ENCODE results near the gene LBR.

The LBR gene

GRCh38 chr1:225471109-225471452 lies 43.2 kb upstream of the LBR start:
- H3K4me3 ChIP-seq (ENCODE audit: insufficient read depth, low read depth, low read length) = no peak overlapping the region
- no peak overlapping the region for H3K27ac ChIP-seq (ENCODE audit: insufficient read depth, low read depth, low read length, poor library complexity, severe bottlenecking)
- no peaks in the 10 kb centered on the region for H3K27me3 ChIP-seq (ENCODE audit: control insufficient read depth, insufficient read depth, low read length, poor library complexity, severe bottlenecking)
- no peaks in the 10 kb centered on the region for H3K36me3 ChIP-seq (ENCODE audit: control insufficient read depth, insufficient read depth, low read length)
- no peaks in the 10 kb centered on the region for H3K4me1 ChIP-seq (ENCODE audit: control insufficient read depth, insufficient read depth, low read length)
- H3K9me3 ChIP-seq (ENCODE audit: control insufficient read depth, low read length) = no peaks in the 10 kb centered on the region
- WGBS, 2 experiments = 75 to 77% methylated on average over 8 of the region's 8 CpGs

- Histone ChIP-seq H3K27ac (ENCODE audit: insufficient read depth, low read depth, low read length, poor library complexity, severe bottlenecking) (no peak overlapping the region), H3K4me3 (ENCODE audit: insufficient read depth, low read depth, low read length) (no peak overlapping the region), H3K4me1 (ENCODE audit: control insufficient read depth, insufficient read depth, low read length) (no peaks in the 10 kb centered on the region), H3K36me3 (ENCODE audit: control insufficient read depth, insufficient read depth, low read length) (no peaks in the 10 kb centered on the region), H3K9me3 (ENCODE audit: control insufficient read depth, low read length) (no peaks in the 10 kb centered on the region), H3K27me3 (ENCODE audit: control insufficient read depth, insufficient read depth, low read length, poor library complexity, severe bottlenecking) (no peaks in the 10 kb centered on the region)
- 90% methylated on average over 25 of the region's 25 CpGs for WGBS, 2 experiments
Observed at GRCh38 chr1:225470211-225471108, 42.6 kb upstream of the LBR start.

- Histone ChIP-seq H3K27ac (ENCODE audit: insufficient read depth, low read depth, low read length, poor library complexity, severe bottlenecking) (no peak overlapping the region), H3K27me3 (ENCODE audit: control insufficient read depth, insufficient read depth, low read length, poor library complexity, severe bottlenecking) (no peaks in the 10 kb centered on the region), H3K4me1 (ENCODE audit: control insufficient read depth, insufficient read depth, low read length) (peaks cover 12% of the 10 kb centered on the region), H3K9me3 (ENCODE audit: control insufficient read depth, low read length) (no peaks in the 10 kb centered on the region), H3K36me3 (ENCODE audit: control insufficient read depth, insufficient read depth, low read length) (no peaks in the 10 kb centered on the region), H3K4me3 (ENCODE audit: insufficient read depth, low read depth, low read length) (no peak overlapping the region)
- 82 to 83% methylated on average over 4 to 5 of the region's 5 CpGs for WGBS, 2 experiments
Observed at GRCh38 chr1:225469051-225469450, 41.2 kb upstream of the LBR start.

GRCh38 chr1:225468270-225469020 lies 40.6 kb upstream of the LBR start:
- Histone ChIP-seq H3K9me3 (ENCODE audit: control insufficient read depth, low read length) (no peaks in the 10 kb centered on the region), H3K27ac (ENCODE audit: insufficient read depth, low read depth, low read length, poor library complexity, severe bottlenecking) (no peak overlapping the region), H3K4me1 (ENCODE audit: control insufficient read depth, insufficient read depth, low read length) (peaks cover 14% of the 10 kb centered on the region), H3K27me3 (ENCODE audit: control insufficient read depth, insufficient read depth, low read length, poor library complexity, severe bottlenecking) (no peaks in the 10 kb centered on the region), H3K36me3 (ENCODE audit: control insufficient read depth, insufficient read depth, low read length) (no peaks in the 10 kb centered on the region), H3K4me3 (ENCODE audit: insufficient read depth, low read depth, low read length) (no peak overlapping the region)
- 93 to 94% methylated on average over 10 of the region's 10 CpGs for WGBS, 2 experiments

- Histone ChIP-seq H3K4me3 (ENCODE audit: insufficient read depth, low read depth, low read length) (no peak overlapping the region), H3K9me3 (ENCODE audit: control insufficient read depth, low read length) (no peaks in the 10 kb centered on the region), H3K4me1 (ENCODE audit: control insufficient read depth, insufficient read depth, low read length) (peaks cover 23% of the 10 kb centered on the region), H3K36me3 (ENCODE audit: control insufficient read depth, insufficient read depth, low read length) (no peaks in the 10 kb centered on the region), H3K27ac (ENCODE audit: insufficient read depth, low read depth, low read length, poor library complexity, severe bottlenecking) (no peak overlapping the region), H3K27me3 (ENCODE audit: control insufficient read depth, insufficient read depth, low read length, poor library complexity, severe bottlenecking) (no peaks in the 10 kb centered on the region)
- 91 to 95% methylated on average over 23 to 26 of the region's 26 CpGs for WGBS, 2 experiments
Observed at GRCh38 chr1:225467193-225468020, 39.6 kb upstream of the LBR start.

- Histone ChIP-seq H3K27me3 (ENCODE audit: control insufficient read depth, insufficient read depth, low read length, poor library complexity, severe bottlenecking) (no peaks in the 10 kb centered on the region), H3K36me3 (ENCODE audit: control insufficient read depth, insufficient read depth, low read length) (no peaks in the 10 kb centered on the region), H3K4me1 (ENCODE audit: control insufficient read depth, insufficient read depth, low read length) (peaks cover 26% of the 10 kb centered on the region), H3K9me3 (ENCODE audit: control insufficient read depth, low read length) (no peaks in the 10 kb centered on the region), H3K27ac (ENCODE audit: insufficient read depth, low read depth, low read length, poor library complexity, severe bottlenecking) (no peak overlapping the region), H3K4me3 (ENCODE audit: insufficient read depth, low read depth, low read length) (no peak overlapping the region)
- 93 to 95% methylated on average over 4 of the region's 4 CpGs for WGBS, 2 experiments
Observed at GRCh38 chr1:225466848-225467192, 39.0 kb upstream of the LBR start.

GRCh38 chr1:225465793-225466517 lies 38.1 kb upstream of the LBR start:
- H3K27ac ChIP-seq (ENCODE audit: insufficient read depth, low read depth, low read length, poor library complexity, severe bottlenecking) = no peak overlapping the region
- no peaks in the 10 kb centered on the region for H3K36me3 ChIP-seq (ENCODE audit: control insufficient read depth, insufficient read depth, low read length)
- H3K4me3 ChIP-seq (ENCODE audit: insufficient read depth, low read depth, low read length) = no peak overlapping the region
- H3K9me3 ChIP-seq (ENCODE audit: control insufficient read depth, low read length) = no peaks in the 10 kb centered on the region
- peaks cover 28% of the 10 kb centered on the region for H3K4me1 ChIP-seq (ENCODE audit: control insufficient read depth, insufficient read depth, low read length)
- WGBS, 2 experiments = 87 to 89% methylated on average over 26 of the region's 26 CpGs
- H3K27me3 ChIP-seq (ENCODE audit: control insufficient read depth, insufficient read depth, low read length, poor library complexity, severe bottlenecking) = no peaks in the 10 kb centered on the region

- Histone ChIP-seq H3K4me1 (ENCODE audit: control insufficient read depth, insufficient read depth, low read length) (peaks cover 29% of the 10 kb centered on the region), H3K36me3 (ENCODE audit: control insufficient read depth, insufficient read depth, low read length) (no peaks in the 10 kb centered on the region), H3K27ac (ENCODE audit: insufficient read depth, low read depth, low read length, poor library complexity, severe bottlenecking) (peak overlapping the region; percentile 47), H3K4me3 (ENCODE audit: insufficient read depth, low read depth, low read length) (no peak overlapping the region), H3K27me3 (ENCODE audit: control insufficient read depth, insufficient read depth, low read length, poor library complexity, severe bottlenecking) (no peaks in the 10 kb centered on the region), H3K9me3 (ENCODE audit: control insufficient read depth, low read length) (no peaks in the 10 kb centered on the region)
- WGBS, 2 experiments = 37 to 39% methylated on average over 15 of the region's 15 CpGs
Observed at GRCh38 chr1:225464851-225465792, 37.3 kb upstream of the LBR start.

All from ectodermal cell (in vitro differentiated cells).